Colonic mucosa (tissue), 4 donors: ENCODE data around the gene AKNA. TPM values are rescaled to one million over a fixed set of nuclear protein-coding genes. Genes with fewer than 3 reads are reported as not detected.

ENCODE experiments used
- DNase-seq: peaks from one replicate; pipeline ENCODE4 v3.0.0-alpha.2; 2020
- H3K27ac ChIP-seq: fragments of 200-600 bp; one replicate; pipeline ENCODE4 v1.8.0; 2021
- H3K27me3 ChIP-seq: fragments of 200-600 bp; one replicate; pipeline ENCODE4 v1.8.0; 2021
- H3K36me3 ChIP-seq: fragments of 200-600 bp; one replicate; pipeline ENCODE4 v1.8.0; 2021
- H3K4me1 ChIP-seq: fragments of 200-600 bp; one replicate; pipeline ENCODE4 v1.8.0; 2021; ENCODE audit warnings: mild to moderate bottlenecking
- H3K4me3 ChIP-seq: fragments of 200-600 bp; one replicate; pipeline ENCODE4 v1.8.0; 2021
- H3K9ac ChIP-seq, 2 donors: one replicate each; pipeline ENCODE4 v1.7.0; 2013; ENCODE audit warnings: control low read depth in 2 of 2, low read depth in 2 of 2, low read length in 2 of 2
- H3K9me3 ChIP-seq: fragments of 200-600 bp; one replicate; pipeline ENCODE4 v1.8.0; 2021
- CTCF ChIP-seq: fragments of 200-600 bp; IDR thresholded peaks from one replicate; pipeline ENCODE4 v1.8.0; 2022; ENCODE audit warnings: antibody characterized with exemption, mild to moderate bottlenecking
- intact Hi-C: fragments of 100-400 bp; cut with DNase I; formaldehyde crosslinking; loops from one replicate; pipeline ENCODE4 v1.14.1; 2022
- total RNA-seq, 2 donors: library from RNA; stranded (reverse); fragmentation: NEBNext Ultra II Directional in 1 of 2; extraction: Animal tissue kit (Norgen Biotek cat#: 25700) in 1 of 2; gene quantifications; one replicate each; pipeline ENCODE4 v1.2.1, GENCODE V29; 2021
- donor health status: healthy.
- donor health status: DM: no; HTN: no; CAD: no.
- donor health status: DM: no; HTN: no; CAD: no.

Gene AKNA
- total RNA-seq, 2 donors from 2014 or later: 26.9 to 44.9 TPM

GRCh38 chr9:114423181-114423580 lies 35.4 kb upstream of the AKNA start:
- intact Hi-C loops: loop anchor here (10.0 kb wide), 1 partner anchor 52 kb away; no protein-coding TSS in a partner anchor
- TF ChIP-seq CTCF: no peak
- Histone ChIP-seq H3K27ac (no peak overlapping the region), H3K4me1 (no peaks in the 10 kb centered on the region), H3K9me3 (no peaks in the 10 kb centered on the region), H3K4me3 (no peak overlapping the region), H3K9ac (no peak overlapping the region), H3K27me3 (no peaks in the 10 kb centered on the region), H3K36me3 (no peaks in the 10 kb centered on the region)
- no peak for DNase-seq

DNA sequence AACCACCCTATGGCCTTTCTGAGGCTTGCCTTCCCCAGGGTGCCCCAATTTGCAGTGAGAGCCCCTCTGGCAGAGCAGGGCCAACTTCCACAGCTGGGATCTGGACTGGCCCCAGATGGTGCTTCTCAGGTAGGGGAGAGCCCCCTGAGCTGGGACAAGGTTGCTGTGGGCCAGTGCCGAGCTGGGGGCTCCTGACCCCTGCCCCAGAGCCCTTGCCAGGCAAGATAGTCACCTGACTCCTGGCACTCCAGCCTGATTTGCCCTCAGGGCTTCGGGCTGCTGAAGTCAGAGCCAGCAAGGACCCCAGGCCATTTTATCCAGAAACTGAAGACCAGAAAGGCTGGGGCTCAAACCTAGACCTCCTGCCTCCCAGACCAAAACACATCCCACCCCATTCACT lies 33.4 kb upstream of the AKNA start:
- Histone ChIP-seq H3K9ac (no peak overlapping the region), H3K36me3 (no peaks in the 10 kb centered on the region), H3K27me3 (no peaks in the 10 kb centered on the region), H3K27ac (no peak overlapping the region), H3K4me3 (no peak overlapping the region), H3K4me1 (no peaks in the 10 kb centered on the region), H3K9me3 (no peaks in the 10 kb centered on the region)
- no peak for TF ChIP-seq CTCF
- DNase-seq: no peak
- intact Hi-C loops: loop anchor here (10.0 kb wide), 1 partner anchor 54 kb away; no protein-coding TSS in a partner anchor

DNA sequence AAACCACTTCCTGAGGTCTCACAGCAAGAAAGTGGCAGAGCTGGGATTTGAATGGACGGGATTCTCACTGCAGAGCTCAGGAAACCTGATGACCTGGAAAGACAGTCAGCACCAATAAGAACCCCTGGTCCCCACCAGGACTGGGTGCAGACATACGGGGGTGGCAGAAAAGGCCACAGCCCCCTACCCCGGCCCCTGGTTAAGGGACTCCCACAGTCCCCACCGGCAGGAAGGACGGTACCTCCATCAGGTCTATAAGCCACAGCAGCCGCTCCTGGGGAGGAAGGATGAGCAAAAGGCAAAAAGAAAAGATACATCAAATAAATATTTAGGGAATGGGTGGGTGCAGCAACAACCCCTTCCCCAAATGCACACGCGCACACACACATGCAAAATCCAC lies 32.0 kb upstream of the AKNA start:
- intact Hi-C loops: loop anchor here (10.0 kb wide), 1 partner anchor 55 kb away; no protein-coding TSS in a partner anchor
- no peaks in the 10 kb centered on the region for H3K9me3 ChIP-seq
- no peaks in the 10 kb centered on the region for H3K36me3 ChIP-seq
- TF ChIP-seq CTCF: no peak
- DNase-seq: no peak
- no peak overlapping the region for H3K27ac ChIP-seq
- no peaks in the 10 kb centered on the region for H3K27me3 ChIP-seq
- no peaks in the 10 kb centered on the region for H3K4me1 ChIP-seq
- no peak overlapping the region for H3K9ac ChIP-seq
- H3K4me3 ChIP-seq: no peak overlapping the region

- H3K27me3 ChIP-seq: no peaks in the 10 kb centered on the region
- intact Hi-C loops: no loop called here
- H3K36me3 ChIP-seq: no peaks in the 10 kb centered on the region
- no peak for DNase-seq
- no peak overlapping the region for H3K27ac ChIP-seq
- no peak for TF ChIP-seq CTCF
- H3K9me3 ChIP-seq: no peaks in the 10 kb centered on the region
- H3K4me3 ChIP-seq: no peak overlapping the region
- no peak overlapping the region for H3K9ac ChIP-seq
- no peaks in the 10 kb centered on the region for H3K4me1 ChIP-seq
Measured at GRCh38 chr9:114418053-114418452, 30.3 kb upstream of the AKNA start.

GRCh38 chr9:114417511-114417910 lies 29.7 kb upstream of the AKNA start:
- Histone ChIP-seq H3K27ac (no peak overlapping the region), H3K36me3 (no peaks in the 10 kb centered on the region), H3K9me3 (no peaks in the 10 kb centered on the region), H3K9ac (no peak overlapping the region), H3K27me3 (no peaks in the 10 kb centered on the region), H3K4me1 (no peaks in the 10 kb centered on the region), H3K4me3 (no peak overlapping the region)
- intact Hi-C loops: no loop called here
- no peak for TF ChIP-seq CTCF
- DNase-seq: no peak

DNA sequence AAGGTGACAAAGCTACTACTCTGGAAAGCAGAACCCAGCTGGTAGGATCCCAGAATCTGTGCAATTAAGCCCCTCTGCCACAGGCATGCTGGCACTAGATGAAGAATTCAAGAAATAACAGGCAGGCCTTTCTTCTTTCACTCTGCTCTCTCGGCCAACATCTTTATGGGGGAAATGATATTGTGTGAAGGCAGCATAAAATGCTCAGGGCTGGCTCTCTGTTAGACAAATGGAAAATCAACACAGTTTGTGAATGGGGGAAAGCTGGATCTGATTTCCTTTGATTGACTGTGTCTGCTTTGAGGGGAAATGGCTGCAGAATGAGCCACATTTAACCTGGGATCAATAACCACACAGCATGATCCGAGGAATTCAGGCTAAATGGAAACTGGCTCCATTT lies 29.1 kb upstream of the AKNA start:
- intact Hi-C loops: no loop called here
- H3K4me3 ChIP-seq: no peak overlapping the region
- no peaks in the 10 kb centered on the region for H3K36me3 ChIP-seq
- DNase-seq: no peak
- H3K9ac ChIP-seq: no peak overlapping the region
- TF ChIP-seq CTCF: no peak
- H3K27ac ChIP-seq: no peak overlapping the region
- H3K9me3 ChIP-seq: no peaks in the 10 kb centered on the region
- H3K4me1 ChIP-seq: no peaks in the 10 kb centered on the region
- H3K27me3 ChIP-seq: no peaks in the 10 kb centered on the region
